Activated B cell treated with CpG ODN at 0.5 μM for 24 hours (primary cell): Measurements from ENCODE around the gene RANGRF. TPM values are rescaled to one million over a fixed set of nuclear protein-coding genes. Genes with fewer than 3 reads are reported as not detected.

Experiments used
- ATAC-seq: fragments of 200-7000 bp; cut with Tn5 transposase; one replicate; pipeline ENCODE4 v1.10.0; 2021; ENCODE audit warnings: low read depth, mild to moderate bottlenecking, moderate library complexity
- CTCF ChIA-PET: fragments of 350-600 bp; sonication (Branson Sonifier 250); formaldehyde crosslinking; loops from one replicate; lab custom pipeline; 2021; ENCODE audit warnings: antibody characterized with exemption; lab: Charles Lee
- POLR2A ChIA-PET: fragments of 350-600 bp; sonication (Branson Sonifier 250); formaldehyde crosslinking; loops from one replicate; lab custom pipeline; 2021; ENCODE audit warnings: antibody characterized with exemption; lab: Charles Lee
- DNase-seq: peaks from one replicate; pipeline ENCODE4 v3.0.0; 2022
- H3K27ac Mint-ChIP-seq: one replicate; pipeline ENCODE4 v1.8.0; 2020; ENCODE audit warnings: mixed read lengths
- H3K27me3 Mint-ChIP-seq: one replicate; pipeline ENCODE4 v1.8.0; 2021; ENCODE audit warnings: mixed read lengths
- H3K36me3 Mint-ChIP-seq: one replicate; pipeline ENCODE4 v1.8.0; 2021; ENCODE audit warnings: low read depth, mixed read lengths
- H3K4me1 Mint-ChIP-seq: one replicate; pipeline ENCODE4 v1.8.0; 2021; ENCODE audit warnings: mixed read lengths
- H3K4me3 Mint-ChIP-seq: one replicate; pipeline ENCODE4 v1.8.0; 2020; ENCODE audit warnings: mild to moderate bottlenecking, mixed read lengths
- H3K9me3 Mint-ChIP-seq: one replicate; pipeline ENCODE4 v1.8.0; 2020; ENCODE audit warnings: mixed read lengths
- intact Hi-C: fragments of 100-400 bp; cut with micrococcal nuclease; formaldehyde crosslinking; loops from one replicate; pipeline ENCODE4 v1.15.1; 2024
- total RNA-seq: library from RNA; stranded (reverse); gene quantifications from 2 replicates; pipeline ENCODE4 v1.2.3, GENCODE V29; 2022
- TF ChIP-seq, protein P1 (sequence below): fragments of 200-600 bp; IDR thresholded peaks from one replicate; pipeline ENCODE4 v1.8.0; 2022; ENCODE audit warnings: antibody characterized with exemption, mild to moderate bottlenecking

RANGRF gene
- total RNA-seq, 1 donor from 2014 or later = 50.1 TPM

GRCh38 chr17:8266648-8267479, 21.6 kb upstream of the RANGRF start:
- no peaks in the 10 kb centered on the region for H3K9me3 Mint-ChIP-seq
- intact Hi-C loops = no loop called here
- no peaks in the 10 kb centered on the region for H3K4me1 Mint-ChIP-seq
- no peak overlapping the region for H3K4me3 Mint-ChIP-seq
- no peak for DNase-seq
- ChIA-PET POLR2A (interaction anchor here (0.6 kb wide), 1 partner anchor 19 kb away, joined by 3 read pairs; the partner anchor contains the start of gene CTC1), CTCF (no interaction called here)
- TF ChIP-seq, protein P1, sequence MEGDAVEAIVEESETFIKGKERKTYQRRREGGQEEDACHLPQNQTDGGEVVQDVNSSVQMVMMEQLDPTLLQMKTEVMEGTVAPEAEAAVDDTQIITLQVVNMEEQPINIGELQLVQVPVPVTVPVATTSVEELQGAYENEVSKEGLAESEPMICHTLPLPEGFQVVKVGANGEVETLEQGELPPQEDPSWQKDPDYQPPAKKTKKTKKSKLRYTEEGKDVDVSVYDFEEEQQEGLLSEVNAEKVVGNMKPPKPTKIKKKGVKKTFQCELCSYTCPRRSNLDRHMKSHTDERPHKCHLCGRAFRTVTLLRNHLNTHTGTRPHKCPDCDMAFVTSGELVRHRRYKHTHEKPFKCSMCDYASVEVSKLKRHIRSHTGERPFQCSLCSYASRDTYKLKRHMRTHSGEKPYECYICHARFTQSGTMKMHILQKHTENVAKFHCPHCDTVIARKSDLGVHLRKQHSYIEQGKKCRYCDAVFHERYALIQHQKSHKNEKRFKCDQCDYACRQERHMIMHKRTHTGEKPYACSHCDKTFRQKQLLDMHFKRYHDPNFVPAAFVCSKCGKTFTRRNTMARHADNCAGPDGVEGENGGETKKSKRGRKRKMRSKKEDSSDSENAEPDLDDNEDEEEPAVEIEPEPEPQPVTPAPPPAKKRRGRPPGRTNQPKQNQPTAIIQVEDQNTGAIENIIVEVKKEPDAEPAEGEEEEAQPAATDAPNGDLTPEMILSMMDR = no peak
- no peak overlapping the region for H3K27ac Mint-ChIP-seq
- H3K36me3 Mint-ChIP-seq = peaks cover 76% of the 10 kb centered on the region
- no peaks in the 10 kb centered on the region for H3K27me3 Mint-ChIP-seq
- ATAC-seq = no peak

DNA sequence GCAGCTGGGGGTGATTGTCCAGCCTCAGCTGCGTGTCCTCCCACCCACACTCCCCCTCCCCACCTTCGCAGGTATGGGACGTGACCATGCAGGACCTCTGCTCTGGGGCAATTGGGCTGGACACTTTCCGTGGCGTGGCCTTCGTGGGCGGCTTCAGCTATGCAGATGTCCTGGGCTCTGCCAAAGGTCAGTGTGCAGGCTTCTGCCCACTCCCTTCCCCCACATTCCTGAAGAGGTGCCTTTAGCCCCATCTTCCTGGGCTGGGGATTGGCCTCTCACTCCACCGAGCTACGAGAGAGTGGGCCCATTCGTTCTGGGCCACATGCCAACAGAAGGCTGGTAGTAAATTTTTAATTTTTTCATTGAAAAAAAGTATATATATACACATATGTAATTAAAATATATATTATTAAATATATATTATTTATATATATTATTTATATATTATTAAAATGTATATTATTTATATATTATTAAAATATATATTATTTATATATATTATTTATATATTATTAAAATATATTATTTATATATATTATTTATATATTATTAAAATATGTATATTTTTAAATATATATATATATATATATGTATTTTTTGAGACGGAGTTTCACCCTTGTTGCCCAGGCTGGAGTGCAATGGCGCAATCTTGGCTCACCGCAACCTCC, 20.9 kb upstream of the RANGRF start:
- Mint-ChIP-seq H3K27ac (no peak overlapping the region), H3K4me1 (no peaks in the 10 kb centered on the region), H3K4me3 (no peak overlapping the region), H3K27me3 (no peaks in the 10 kb centered on the region), H3K9me3 (no peaks in the 10 kb centered on the region), H3K36me3 (peaks cover 70% of the 10 kb centered on the region)
- no peak for DNase-seq
- ATAC-seq = no peak
- CTCF ChIA-PET = no interaction called here
- intact Hi-C loops = no loop called here
- TF ChIP-seq, protein P1 = no peak
- POLR2A ChIA-PET = interaction anchor here (0.6 kb wide), 1 partner anchor 20 kb away, joined by 3 read pairs; the partner anchor contains the start of gene CTC1

DNA sequence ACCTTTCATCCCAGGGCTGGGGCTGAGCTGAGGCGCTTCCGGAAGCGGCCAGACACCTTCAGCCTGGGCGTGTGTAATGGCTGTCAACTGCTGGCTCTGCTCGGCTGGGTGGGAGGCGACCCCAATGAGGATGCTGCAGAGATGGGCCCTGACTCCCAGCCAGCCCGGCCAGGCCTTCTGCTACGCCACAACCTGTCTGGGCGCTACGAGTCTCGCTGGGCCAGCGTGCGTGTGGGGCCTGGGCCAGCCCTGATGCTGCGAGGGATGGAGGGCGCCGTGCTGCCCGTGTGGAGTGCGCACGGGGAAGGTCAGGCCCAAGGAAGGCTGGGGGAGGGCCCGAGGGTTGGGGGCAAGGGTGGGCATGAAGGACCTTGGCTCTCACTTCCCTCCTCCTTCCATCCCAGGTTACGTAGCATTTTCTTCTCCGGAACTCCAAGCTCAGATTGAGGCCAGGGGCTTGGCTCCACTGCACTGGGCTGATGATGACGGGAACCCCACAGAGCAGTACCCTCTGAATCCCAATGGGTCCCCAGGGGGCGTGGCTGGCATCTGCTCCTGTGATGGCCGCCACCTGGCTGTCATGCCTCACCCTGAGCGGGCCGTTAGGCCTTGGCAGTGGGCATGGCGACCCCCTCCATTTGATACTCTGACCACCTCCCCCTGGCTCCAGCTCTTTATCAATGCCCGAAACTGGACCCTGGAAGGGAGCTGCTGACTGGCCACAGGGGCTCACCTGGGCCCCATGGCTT, 19.7 kb upstream of the RANGRF start:
- TF ChIP-seq, protein P1 = no peak
- no peak for ATAC-seq
- ChIA-PET POLR2A (interaction anchor here (0.5 to 0.6 kb wide), 3 partner anchors 9 to 1209 kb away, joined by 3 to 4 read pairs (median 4); no protein-coding TSS in a partner anchor), CTCF (no interaction called here)
- Mint-ChIP-seq H3K4me3 (no peak overlapping the region), H3K27me3 (no peaks in the 10 kb centered on the region), H3K4me1 (no peaks in the 10 kb centered on the region), H3K36me3 (peaks cover 59% of the 10 kb centered on the region), H3K9me3 (no peaks in the 10 kb centered on the region), H3K27ac (no peak overlapping the region)
- intact Hi-C loops = no loop called here
- no peak for DNase-seq

GRCh38 chr17:8272421-8272820, 16.0 kb upstream of the RANGRF start:
- DNase-seq = no peak
- H3K4me1 Mint-ChIP-seq = no peaks in the 10 kb centered on the region
- ChIA-PET CTCF (no interaction called here), POLR2A (no interaction called here)
- no peak for ATAC-seq
- no peaks in the 10 kb centered on the region for H3K27me3 Mint-ChIP-seq
- no peak overlapping the region for H3K4me3 Mint-ChIP-seq
- no peak overlapping the region for H3K27ac Mint-ChIP-seq
- TF ChIP-seq, protein P1 = no peak
- H3K9me3 Mint-ChIP-seq = no peaks in the 10 kb centered on the region
- intact Hi-C loops = no loop called here
- peaks cover 28% of the 10 kb centered on the region for H3K36me3 Mint-ChIP-seq
